Gastroesophageal sphincter (tissue), 4 donors: ENCODE measurements around the gene ELOVL6. TPM values are rescaled to one million over a fixed set of nuclear protein-coding genes. Genes with fewer than 3 reads are reported as not detected.
"Not testable (repeated sequence)": the region's sequence is repeated elsewhere in the genome, so short reads cannot be mapped to it uniquely, and the experiment has no call there.

ENCODE experiments used
- ATAC-seq: fragments of 150-250 bp; one replicate; pipeline ENCODE4 v1.9.1; 2016; ENCODE audit warnings: mild to moderate bottlenecking, moderate library complexity
- H3K27ac ChIP-seq, 4 donors: fragments of 200-600 bp; sonication (generic) in 3 of 4; 1 replicate in 3 of 4; 2 replicates in 1 of 4; pipeline ENCODE4 v1.5.1; 2016 to 2019
- H3K27me3 ChIP-seq: fragments of 200-600 bp; sonication (generic); one replicate; pipeline ENCODE4 v1.5.1; 2019
- H3K36me3 ChIP-seq, 2 donors: fragments of 200-600 bp; sonication (generic); one replicate each; pipeline ENCODE4 v1.5.1; 2019; ENCODE audit warnings: control low read depth in 1 of 2
- H3K4me1 ChIP-seq, 3 donors: fragments of 200-600 bp; sonication (generic); 1 replicate in 2 of 3; 2 replicates in 1 of 3; pipeline ENCODE4 v1.5.1; 2016 to 2019; ENCODE audit warnings: control low read depth in 2 of 3
- H3K4me3 ChIP-seq, 2 donors: fragments of 200-600 bp; sonication (generic); one replicate each; pipeline ENCODE4 v1.5.1; 2019; ENCODE audit warnings: mild to moderate bottlenecking in 1 of 2, moderate library complexity in 1 of 2
- H3K9me3 ChIP-seq, 3 donors: fragments of 200-600 bp; sonication (generic); one replicate each; pipeline ENCODE4 v1.5.1; 2017 to 2019; ENCODE audit warnings: control low read depth in 2 of 3
- EP300 ChIP-seq: sonication (generic); formaldehyde crosslinking; IDR thresholded peaks from one replicate; pipeline ENCODE4 v1.6.1; 2017; ENCODE audit warnings: antibody characterized with exemption, mild to moderate bottlenecking
- POLR2A ChIP-seq, 2 donors: fragments of 450-650 bp; IDR thresholded peaks; one replicate each; pipeline ENCODE4 v1.6.1; 2017; ENCODE audit warnings: antibody characterized with exemption in 2 of 2, mild to moderate bottlenecking in 2 of 2, moderate library complexity in 1 of 2
- POLR2AphosphoS5 ChIP-seq: sonication (generic); formaldehyde crosslinking; IDR thresholded peaks from one replicate; pipeline ENCODE4 v1.6.1; 2017; ENCODE audit warnings: antibody characterized with exemption
- WGBS, 2 donors: methylation state at CpG; one replicate each; pipeline ENCODE4 v1.1.5; 2018; ENCODE audit warnings: low coverage in 1 of 2; 5-methylcytosine and 5-hydroxymethylcytosine counted together
- total RNA-seq, 4 donors: library from RNA; depleted of rRNA; stranded (reverse); fragments of >200 nt; gene quantifications; one replicate each; pipeline ENCODE4 v1.1.0, GENCODE V29; 2016
- TF ChIP-seq, protein P1 (sequence below), 4 experiments: fragments of 200-600 bp in 2 of 4; fragments of 450-650 bp in 2 of 4; sonication (generic) in 1 of 4; IDR thresholded peaks; one replicate each; pipeline ENCODE4 v1.5.1; 2017 to 2019; ENCODE audit warnings: antibody characterized with exemption in 4 of 4, mild to moderate bottlenecking in 2 of 4, moderate library complexity in 2 of 4

The ELOVL6 gene
- total RNA-seq, 4 donors from 2014 or later = 2.7 to 6.0 (median 3.5) TPM

DNA sequence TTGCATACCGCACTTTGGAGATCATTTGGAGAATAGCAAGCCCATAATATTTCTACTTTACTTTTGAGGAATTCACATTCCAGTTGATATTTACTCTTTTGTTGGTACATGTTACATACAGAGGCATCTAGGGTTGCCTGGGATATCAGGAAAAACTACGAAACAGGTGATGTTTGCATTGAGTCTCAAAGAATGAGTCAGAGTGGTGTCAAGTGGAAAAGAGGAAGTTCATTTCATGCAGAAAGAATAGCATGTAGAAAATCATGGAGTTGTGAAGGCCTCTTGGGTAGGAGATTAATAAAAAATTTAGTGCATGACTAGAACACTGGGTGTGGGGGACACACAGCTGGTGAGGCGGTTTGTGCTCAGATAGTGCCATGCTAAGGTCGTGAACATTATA, 33.5 kb upstream of the ELOVL6 start:
- Histone ChIP-seq H3K9me3 (no peaks in the 10 kb centered on the region), H3K27me3 (no peaks in the 10 kb centered on the region), H3K27ac (no peak overlapping the region), H3K36me3 (no peaks in the 10 kb centered on the region), H3K4me3 (no peak overlapping the region), H3K4me1 (no peaks in the 10 kb centered on the region)
- no peak for TF ChIP-seq EP300
- ATAC-seq = no peak
- 79 to 83% methylated on average over 3 to 4 of the region's 4 CpGs for WGBS, 2 donors

DNA sequence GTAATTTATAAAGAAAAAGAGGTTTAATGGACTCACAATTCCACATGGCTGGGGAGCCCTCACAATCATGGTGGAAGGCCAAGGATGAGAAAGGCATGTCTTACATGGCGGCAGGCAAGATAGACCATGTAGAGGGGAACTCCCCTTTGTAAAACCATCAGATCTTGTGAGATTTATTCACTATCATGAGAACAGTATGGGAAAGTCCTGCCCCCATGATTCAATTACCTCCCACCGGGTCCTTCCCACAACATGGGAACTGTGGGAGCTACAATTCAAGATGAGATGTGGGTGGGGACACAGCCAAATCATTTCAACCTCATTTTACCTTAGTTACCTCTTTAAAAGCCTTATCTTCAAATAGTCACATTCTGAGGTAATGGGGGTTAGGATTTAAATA, 30.9 kb upstream of the ELOVL6 start:
- no peaks in the 10 kb centered on the region for H3K4me1 ChIP-seq
- H3K4me3 ChIP-seq = no peak overlapping the region
- WGBS, 2 donors = 95% methylated on average over 2 of the region's 2 CpGs; no CpG with 5 or more reads in 1 of the 2 donors
- H3K36me3 ChIP-seq = no peaks in the 10 kb centered on the region
- ATAC-seq = no peak
- TF ChIP-seq EP300 (no peak), POLR2AphosphoS5 (no peak), POLR2A (IDR thresholded peaks at IDR 0.05) (no peak)
- TF ChIP-seq, protein P1, sequence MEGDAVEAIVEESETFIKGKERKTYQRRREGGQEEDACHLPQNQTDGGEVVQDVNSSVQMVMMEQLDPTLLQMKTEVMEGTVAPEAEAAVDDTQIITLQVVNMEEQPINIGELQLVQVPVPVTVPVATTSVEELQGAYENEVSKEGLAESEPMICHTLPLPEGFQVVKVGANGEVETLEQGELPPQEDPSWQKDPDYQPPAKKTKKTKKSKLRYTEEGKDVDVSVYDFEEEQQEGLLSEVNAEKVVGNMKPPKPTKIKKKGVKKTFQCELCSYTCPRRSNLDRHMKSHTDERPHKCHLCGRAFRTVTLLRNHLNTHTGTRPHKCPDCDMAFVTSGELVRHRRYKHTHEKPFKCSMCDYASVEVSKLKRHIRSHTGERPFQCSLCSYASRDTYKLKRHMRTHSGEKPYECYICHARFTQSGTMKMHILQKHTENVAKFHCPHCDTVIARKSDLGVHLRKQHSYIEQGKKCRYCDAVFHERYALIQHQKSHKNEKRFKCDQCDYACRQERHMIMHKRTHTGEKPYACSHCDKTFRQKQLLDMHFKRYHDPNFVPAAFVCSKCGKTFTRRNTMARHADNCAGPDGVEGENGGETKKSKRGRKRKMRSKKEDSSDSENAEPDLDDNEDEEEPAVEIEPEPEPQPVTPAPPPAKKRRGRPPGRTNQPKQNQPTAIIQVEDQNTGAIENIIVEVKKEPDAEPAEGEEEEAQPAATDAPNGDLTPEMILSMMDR (IDR thresholded peaks at IDR 0.05) = no peak
- H3K27me3 ChIP-seq = no peaks in the 10 kb centered on the region
- no peaks in the 10 kb centered on the region for H3K9me3 ChIP-seq
- H3K27ac ChIP-seq = no peak overlapping the region

DNA sequence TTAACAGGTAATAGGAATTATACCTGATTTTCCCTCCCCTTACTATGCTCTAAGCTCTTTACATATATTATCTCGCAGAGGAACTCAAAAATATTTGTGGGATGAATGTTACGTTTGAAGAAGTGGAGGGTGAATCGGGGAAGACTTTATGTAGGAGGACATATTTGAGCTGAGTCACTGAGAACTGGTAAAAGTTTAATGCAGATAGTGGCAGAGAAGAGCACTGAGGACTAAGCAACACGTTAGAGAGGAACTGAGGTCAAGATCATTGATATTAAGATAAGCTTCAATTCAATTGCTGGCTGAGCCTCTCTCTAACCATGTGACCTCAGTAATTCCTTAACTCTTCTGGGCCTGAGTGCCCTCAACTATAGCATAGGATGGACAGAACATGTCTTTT, 26.4 kb upstream of the ELOVL6 start:
- no peak for ATAC-seq
- Histone ChIP-seq H3K36me3 (no peaks in the 10 kb centered on the region), H3K9me3 (no peaks in the 10 kb centered on the region), H3K4me3 (no peak overlapping the region), H3K27ac (no peak overlapping the region), H3K4me1 (no peaks in the 10 kb centered on the region), H3K27me3 (no peaks in the 10 kb centered on the region)
- 33 to 45% methylated on average over 4 of the region's 4 CpGs for WGBS, 2 donors
- TF ChIP-seq EP300 = no peak
- TF ChIP-seq, protein P1 (IDR thresholded peaks at IDR 0.05) = no peak
- no peak for TF ChIP-seq POLR2AphosphoS5
- no peak for TF ChIP-seq POLR2A (IDR thresholded peaks at IDR 0.05)

DNA sequence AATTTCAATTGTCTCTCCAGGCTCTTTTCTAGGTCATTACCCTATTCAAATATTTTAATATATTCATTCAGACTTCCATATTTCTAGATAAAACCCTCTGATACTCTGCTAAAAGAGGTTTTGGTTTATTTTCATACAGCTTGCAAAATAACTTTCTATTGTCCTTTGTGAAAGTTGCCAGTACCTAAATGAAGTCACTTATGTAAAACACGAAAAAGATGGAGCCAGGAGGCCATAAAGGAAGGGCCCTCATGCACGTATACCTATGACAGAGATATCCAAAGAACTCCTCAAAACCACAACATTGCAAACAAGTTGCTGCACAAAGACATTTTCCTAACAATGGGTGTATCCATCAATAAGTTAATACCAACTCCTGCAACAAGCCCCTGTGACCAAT, 25.7 kb upstream of the ELOVL6 start:
- ATAC-seq = no peak
- Histone ChIP-seq H3K9me3 (no peaks in the 10 kb centered on the region), H3K4me3 (no peak overlapping the region), H3K27me3 (no peaks in the 10 kb centered on the region), H3K36me3 (no peaks in the 10 kb centered on the region), H3K4me1 (no peaks in the 10 kb centered on the region), H3K27ac (no peak overlapping the region)
- 50 to 82% methylated on average over 2 of the region's 2 CpGs for WGBS, 2 donors
- TF ChIP-seq POLR2A (IDR thresholded peaks at IDR 0.05) = no peak
- TF ChIP-seq, protein P1 (IDR thresholded peaks at IDR 0.05) = no peak
- TF ChIP-seq POLR2AphosphoS5 = no peak
- no peak for TF ChIP-seq EP300

DNA sequence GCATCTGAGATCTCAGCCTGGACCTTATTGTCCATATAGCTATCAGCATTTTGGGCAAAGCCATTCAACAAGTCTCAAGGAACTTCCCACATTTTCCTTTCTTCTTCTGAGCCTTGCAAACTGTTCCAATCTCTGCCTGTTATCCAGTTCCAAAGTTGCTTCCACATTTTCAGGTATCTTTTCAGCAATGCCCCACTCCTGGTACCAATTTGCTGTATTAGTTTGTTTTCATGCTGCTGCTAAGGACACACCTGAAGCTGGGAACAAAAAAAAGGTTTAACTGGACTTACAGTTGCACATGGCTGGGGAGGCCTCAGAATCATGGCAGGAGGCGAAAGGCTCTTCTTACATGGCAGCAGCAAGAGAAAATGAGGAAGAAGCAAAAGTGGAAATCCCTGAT, 20.5 kb upstream of the ELOVL6 start:
- H3K4me3 ChIP-seq, H3K9me3 ChIP-seq, H3K36me3 ChIP-seq, H3K27ac ChIP-seq, ATAC-seq, H3K4me1 ChIP-seq, H3K27me3 ChIP-seq: not testable (repeated sequence)
- 100% methylated on average over 1 of the region's 1 CpG for WGBS, 2 donors

DNA sequence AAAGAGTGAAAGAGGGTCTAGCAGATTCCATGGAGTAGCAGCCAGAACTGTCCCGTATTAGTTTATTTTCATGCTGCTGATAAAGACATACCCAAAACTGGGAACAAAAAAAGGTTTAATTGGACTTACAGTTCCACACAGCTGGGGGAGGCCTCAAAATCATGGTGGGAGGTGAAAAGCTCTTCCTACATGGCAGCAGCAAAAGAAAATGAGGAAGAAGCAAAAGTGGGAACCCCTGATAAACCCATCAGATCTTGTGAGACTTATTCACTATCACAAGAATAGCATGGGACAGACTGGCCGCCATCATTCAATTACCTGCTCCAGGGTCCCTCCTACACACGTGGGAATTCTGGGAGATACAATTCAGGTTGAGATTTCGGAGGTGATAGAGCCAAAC, 18.8 kb upstream of the ELOVL6 start:
- H3K36me3 ChIP-seq, H3K27ac ChIP-seq, H3K4me1 ChIP-seq, ATAC-seq, H3K27me3 ChIP-seq, H3K9me3 ChIP-seq, H3K4me3 ChIP-seq: not testable (repeated sequence)
- WGBS, 2 donors = 85% methylated on average over 4 of the region's 4 CpGs

DNA sequence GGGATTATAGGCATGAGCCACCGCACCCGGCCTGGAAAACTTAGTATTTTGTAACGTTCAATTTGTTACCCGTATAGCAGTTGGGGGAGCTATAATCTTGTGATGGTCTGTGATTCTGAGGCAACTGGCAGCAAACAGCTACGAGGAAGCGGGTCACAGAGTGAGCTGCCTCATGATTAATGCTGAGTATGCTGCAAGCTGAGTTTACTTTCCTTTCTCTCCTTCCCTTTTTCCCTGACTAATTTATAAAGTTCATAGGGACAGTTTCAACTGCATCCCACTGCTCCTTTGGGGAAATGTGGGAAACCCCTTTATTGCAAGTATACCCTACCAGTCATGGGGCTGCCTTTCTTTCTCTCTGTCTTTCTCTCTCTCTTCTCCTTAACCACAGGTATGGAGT, 17.7 kb upstream of the ELOVL6 start:
- H3K4me1 ChIP-seq = no peaks in the 10 kb centered on the region
- H3K9me3 ChIP-seq = no peaks in the 10 kb centered on the region
- 77% methylated on average over 6 of the region's 6 CpGs; no CpG with 5 or more reads in 1 of the 2 donors for WGBS, 2 donors
- no peak for ATAC-seq
- no peak overlapping the region for H3K27ac ChIP-seq
- no peak for TF ChIP-seq POLR2A (IDR thresholded peaks at IDR 0.05)
- TF ChIP-seq POLR2AphosphoS5 = no peak
- TF ChIP-seq EP300 = no peak
- TF ChIP-seq, protein P1 (IDR thresholded peaks at IDR 0.05) = no peak
- H3K27me3 ChIP-seq = no peaks in the 10 kb centered on the region
- H3K36me3 ChIP-seq = no peaks in the 10 kb centered on the region
- H3K4me3 ChIP-seq = no peak overlapping the region
